Measurements from ENCODE around the gene CA11.

CA11 gene

GRCh38 chr19:48613024-48613851, 32.7 kb downstream of the CA11 start:
- DNase-seq (ENCODE audit: low spot score): no peak

- no peak for DNase-seq (ENCODE audit: low spot score)
Measured at GRCh38 chr19:48611872-48612271, 34.1 kb downstream of the CA11 start.

DNA sequence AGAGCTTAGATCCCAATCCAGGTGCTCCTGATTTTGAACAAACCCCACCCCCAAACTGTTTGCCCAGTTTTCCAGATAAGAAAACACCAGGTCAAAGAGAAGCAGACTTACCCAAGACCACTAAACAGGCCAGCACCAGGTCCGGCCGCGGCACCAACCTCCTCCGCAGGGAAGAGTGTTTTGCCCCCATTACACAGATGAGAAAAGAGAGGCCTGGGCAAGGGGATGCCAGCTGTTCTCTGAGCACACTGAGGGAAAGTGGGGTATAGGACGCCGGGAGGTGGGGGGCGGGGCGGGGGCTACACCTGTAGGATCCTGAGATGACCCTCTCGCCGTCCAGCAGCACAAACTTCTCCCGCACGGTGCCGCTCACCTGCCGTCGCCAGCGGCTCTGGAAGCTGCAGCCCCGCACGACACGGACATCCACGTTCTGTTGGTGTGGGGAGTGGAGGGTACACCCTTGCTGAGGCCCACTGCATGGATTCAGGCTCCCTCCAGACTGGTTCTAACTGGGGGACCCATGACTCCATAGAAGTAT, 36.3 kb downstream of the CA11 start:
- DNase-seq (ENCODE audit: low spot score): no peak

DNA sequence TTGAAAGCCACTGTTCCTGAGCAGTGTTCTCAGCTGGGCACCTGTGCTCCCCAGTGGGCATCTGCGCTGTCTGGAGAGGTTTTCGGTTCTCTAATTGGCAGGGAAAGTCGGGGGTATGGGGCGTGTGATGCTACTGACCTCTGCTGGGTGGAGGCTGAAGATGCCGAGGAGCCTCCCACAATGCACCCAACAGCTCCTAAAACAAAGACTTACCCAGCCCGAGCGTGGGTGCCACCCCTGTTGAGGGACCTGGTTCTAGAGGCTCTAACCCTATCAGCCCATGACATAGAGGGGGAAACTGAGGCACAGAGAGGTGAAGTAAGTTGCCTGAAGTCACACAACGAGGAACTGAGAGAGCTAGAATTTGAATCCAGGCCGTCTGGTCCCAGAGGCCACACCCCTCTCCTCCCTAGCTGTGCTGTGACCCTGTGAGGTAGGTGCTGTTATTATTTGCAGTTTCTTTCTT, 37.2 kb downstream of the CA11 start:
- DNase-seq (ENCODE audit: low spot score): peak; percentile 62

GRCh38 chr19:48607359-48607755, 38.6 kb downstream of the CA11 start:
- DNase-seq (ENCODE audit: low spot score): no peak

GRCh38 chr19:48606463-48607358, 39.3 kb downstream of the CA11 start, which contains the start of gene SPACA4:
Gene SPACA4 (plus strand): TSS chr19:48606742. CDS start chr19:48606979, 237 bp downstream.
- DNase-seq (ENCODE audit: low spot score): no peak

- no peak for DNase-seq (ENCODE audit: low spot score)
Measured at GRCh38 chr19:48603850-48604249, 42.1 kb downstream of the CA11 start.

DNA sequence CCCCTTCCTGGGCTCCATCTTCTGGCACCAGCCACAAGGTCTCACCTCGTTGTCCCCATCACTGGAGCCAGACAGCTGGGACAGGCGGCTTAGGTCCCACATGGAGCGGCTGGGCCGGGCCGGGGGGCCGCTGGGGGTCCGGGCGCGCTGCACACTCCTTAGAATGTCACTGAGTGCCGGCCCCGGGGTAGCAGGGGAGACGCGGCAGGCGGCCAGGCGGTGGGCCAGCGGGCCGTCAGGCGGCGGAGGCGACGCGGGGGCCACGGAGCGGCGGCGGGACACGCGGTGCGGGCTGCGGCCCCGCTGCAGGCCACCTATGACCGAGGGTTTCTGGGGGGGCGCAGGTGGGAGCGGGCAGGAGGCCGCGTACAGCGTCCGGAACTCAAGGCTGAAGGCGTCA, 42.5 kb downstream of the CA11 start:
- DNase-seq (ENCODE audit: low spot score): no peak

DNA sequence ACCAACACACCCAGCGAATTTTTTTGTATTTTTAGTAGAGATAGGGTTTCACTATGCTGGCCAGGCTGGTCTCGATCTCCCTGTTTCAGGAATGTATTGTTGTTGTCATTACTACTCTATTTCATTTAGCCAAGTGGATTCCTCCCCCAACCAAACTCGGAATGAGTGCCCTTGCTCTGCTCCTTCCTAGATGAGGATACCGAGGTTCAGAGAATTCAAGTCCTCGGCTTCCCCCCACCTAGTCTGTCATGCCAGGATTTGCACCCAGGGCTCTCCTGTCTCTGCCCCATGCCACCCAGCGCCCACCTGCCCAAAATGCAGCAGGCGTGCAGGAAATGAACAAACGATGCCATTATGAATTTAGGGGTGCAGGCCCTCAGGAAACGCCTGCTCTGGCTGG, 43.0 kb downstream of the CA11 start:
- DNase-seq (ENCODE audit: low spot score): no peak

DNA sequence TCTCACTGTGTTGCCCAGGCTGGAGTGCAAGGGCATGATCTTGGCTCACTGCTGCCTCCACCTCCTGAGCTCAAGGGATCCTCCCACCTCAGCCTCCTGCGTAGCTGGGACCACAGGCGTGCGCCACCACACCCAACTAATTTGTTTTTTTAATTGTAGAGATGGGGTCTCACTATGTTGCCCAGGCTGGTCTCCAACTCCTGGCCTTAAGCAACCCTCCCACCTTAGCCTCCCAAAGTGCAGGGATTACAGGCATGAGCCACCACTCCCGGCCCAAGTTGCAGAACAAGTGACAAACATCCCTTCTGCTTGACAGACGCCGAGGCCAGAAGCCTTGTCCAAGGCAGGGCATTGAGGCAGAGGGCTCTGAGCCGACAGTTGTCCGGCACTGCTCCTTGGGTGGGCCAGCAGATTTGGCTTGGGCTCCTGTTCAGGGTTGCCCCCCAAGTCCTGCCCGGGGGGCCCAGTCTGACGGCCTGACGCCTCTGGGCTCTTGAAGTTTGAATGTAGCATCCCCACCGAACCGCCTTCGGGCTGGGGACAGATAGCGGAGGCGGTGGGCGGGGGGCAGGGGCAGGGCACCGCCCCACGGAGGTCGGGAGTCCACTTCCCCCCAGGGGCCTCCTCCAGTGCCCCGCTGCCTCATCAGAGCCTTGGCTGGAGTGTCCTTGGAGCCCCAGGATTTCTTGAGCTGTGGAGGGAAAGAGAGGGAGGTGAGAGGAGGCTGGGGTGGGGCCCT, 45.1 kb downstream of the CA11 start:
- no peak for DNase-seq (ENCODE audit: low spot score)

DNA sequence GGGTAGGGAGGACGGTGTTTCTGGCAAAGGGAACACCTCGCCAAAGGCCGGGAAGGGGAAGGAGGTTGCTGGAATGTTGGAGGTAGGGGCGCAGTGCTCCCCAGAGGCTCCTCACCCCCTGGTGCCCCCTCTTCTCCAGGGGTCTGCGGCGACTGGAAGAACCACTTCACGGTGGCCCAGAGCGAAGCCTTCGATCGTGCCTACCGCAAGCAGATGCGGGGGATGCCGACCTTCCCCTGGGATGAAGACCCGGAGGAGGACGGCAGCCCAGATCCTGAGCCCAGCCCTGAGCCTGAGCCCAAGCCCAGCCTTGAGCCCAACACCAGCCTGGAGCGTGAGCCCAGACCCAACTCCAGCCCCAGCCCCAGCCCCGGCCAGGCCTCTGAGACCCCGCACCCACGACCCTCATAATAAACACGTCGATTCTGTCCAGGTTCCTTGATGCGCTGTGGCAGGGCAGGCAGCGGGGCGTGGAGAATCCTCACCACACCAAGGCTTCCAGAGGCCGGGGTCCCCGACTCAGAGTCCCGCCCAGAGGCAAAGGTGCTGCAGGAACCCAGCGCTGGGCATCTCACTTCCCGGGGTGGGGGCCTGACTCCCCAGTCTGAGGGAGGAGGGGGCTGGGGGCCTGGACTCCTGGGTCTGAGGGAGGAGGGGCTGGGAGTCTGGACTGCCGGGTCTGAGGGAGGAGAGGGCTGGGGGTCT, 46.8 kb downstream of the CA11 start:
- no peak for DNase-seq (ENCODE audit: low spot score)

- peak; percentile 58 for DNase-seq (ENCODE audit: low spot score)
Measured at GRCh38 chr19:48596679-48597465, 49.1 kb downstream of the CA11 start.

DNA sequence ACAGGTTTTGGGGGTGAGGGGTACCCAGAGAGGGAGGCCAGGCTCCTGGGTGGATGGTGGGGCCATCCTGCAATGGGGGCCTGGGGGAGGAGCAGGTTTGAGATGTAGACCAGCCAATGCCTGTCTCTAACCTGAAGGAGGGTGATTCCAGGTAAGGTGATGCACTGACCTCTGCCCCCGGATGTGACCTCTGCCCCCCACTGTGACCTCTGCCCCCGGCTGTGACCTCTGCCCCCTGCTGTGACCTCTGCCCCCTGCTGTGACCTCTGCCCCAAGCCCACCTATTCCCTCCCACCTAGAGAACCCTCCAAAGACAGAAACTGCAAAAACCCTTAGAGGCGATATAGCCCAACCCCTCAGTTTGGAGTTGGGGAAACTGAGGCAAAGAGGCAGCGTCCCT, 49.8 kb downstream of the CA11 start:
- no peak for DNase-seq (ENCODE audit: low spot score)

DNA sequence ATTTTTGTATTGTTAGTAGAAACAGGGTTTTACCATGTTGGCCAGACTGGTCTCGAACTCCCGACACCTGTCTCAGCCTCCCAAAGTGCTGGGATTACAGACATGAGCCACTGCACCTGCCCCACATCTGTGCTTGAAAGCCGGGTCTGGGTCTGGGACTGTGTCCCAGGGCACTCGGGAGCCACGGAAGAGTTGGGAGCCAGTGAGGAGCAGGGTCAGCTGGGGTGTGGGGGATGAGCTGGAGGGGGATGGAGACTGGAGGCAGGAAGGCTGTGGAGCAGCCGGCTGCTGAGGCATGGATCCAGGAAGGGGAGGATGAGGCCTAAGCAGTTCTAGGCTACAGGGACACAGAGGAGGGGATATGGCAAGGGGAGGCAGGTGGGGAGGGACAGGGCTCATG, 50.2 kb downstream of the CA11 start:
- no peak for DNase-seq (ENCODE audit: low spot score)

DNA sequence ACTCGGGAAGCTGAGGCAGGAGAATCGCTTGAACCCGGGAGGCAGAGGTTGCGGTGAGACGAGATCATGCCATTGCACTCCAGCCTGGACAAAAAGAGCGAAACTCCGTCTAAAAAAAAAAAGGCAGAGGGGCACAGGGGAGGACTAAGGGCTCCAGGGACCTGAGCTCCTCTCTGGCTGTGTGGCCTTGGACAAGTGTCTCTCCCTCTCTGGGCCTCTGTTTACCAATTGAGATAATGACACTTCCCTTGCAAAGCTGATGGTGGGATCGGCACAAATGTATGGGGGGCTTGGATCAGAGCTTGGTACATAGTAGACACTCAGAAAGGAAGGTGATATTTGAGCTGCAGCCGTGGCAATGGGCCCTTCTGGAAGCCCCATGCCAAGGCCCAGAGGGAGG, 50.8 kb downstream of the CA11 start:
- DNase-seq (ENCODE audit: low spot score): no peak

DNA sequence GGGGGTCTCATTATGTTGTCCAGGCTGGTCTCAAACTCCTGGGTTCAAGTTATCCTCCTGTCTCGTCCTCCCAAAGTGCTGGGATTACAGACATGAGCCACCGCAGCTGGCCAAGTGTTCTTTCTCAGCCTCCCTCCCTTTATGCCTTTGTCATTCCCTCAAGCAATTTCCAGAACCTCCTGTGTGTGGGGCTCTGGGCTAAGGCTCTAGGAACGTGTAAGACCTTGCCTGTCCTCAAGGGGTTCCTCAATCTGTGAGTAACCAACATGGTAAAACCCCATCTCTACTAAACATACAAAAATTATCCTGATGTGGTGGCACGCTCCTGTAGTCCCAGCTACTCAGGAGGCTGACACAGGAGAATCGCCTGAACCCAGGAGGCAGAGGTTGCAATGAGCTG, 55.0 kb downstream of the CA11 start:
- DNase-seq (ENCODE audit: low spot score): no peak

GRCh38 chr19:48588670-48589401, 57.2 kb downstream of the CA11 start:
- DNase-seq (ENCODE audit: low spot score): peak; percentile 81
